Chondrocyte (in vitro differentiated cells): ENCODE results near the gene PLSCR1. TPM values are rescaled to one million over a fixed set of nuclear protein-coding genes. Genes with fewer than 3 reads are reported as not detected.

Experiments
- DNase-seq: peaks from one replicate; pipeline ENCODE4 v3.0.0; 2021; ENCODE audit warnings: mixed read lengths, low spot score
- H3K27ac Mint-ChIP-seq: one replicate; pipeline ENCODE4 v1.8.0; 2021; ENCODE audit warnings: mild to moderate bottlenecking, moderate library complexity, mixed read lengths; ENCODE audit not compliant: unreplicated experiment
- H3K27me3 Mint-ChIP-seq: 2 replicates; pipeline ENCODE4 v1.8.0; 2021; ENCODE audit warnings: low read depth, mixed read lengths
- H3K36me3 Mint-ChIP-seq: 2 replicates; pipeline ENCODE4 v1.8.0; 2021; ENCODE audit warnings: low read depth, mixed read lengths
- H3K4me1 Mint-ChIP-seq: 2 replicates; pipeline ENCODE4 v1.8.0; 2021; ENCODE audit warnings: low read depth, mild to moderate bottlenecking, mixed read lengths
- H3K4me3 Mint-ChIP-seq: one replicate; pipeline ENCODE4 v1.8.0; 2021; ENCODE audit warnings: mild to moderate bottlenecking, moderate library complexity, mixed read lengths; ENCODE audit not compliant: unreplicated experiment
- H3K9me3 Mint-ChIP-seq: 2 replicates; pipeline ENCODE4 v1.8.0; 2021; ENCODE audit warnings: low read depth, mixed read lengths
- CTCF ChIP-seq: fragments of 200-600 bp; sonication (generic); IDR thresholded peaks from 2 replicates; pipeline ENCODE4 v1.5.0; 2021; ENCODE audit warnings: antibody characterized with exemption, mild to moderate bottlenecking, moderate library complexity
- total RNA-seq: library from RNA; stranded (reverse); gene quantifications from 3 replicates; pipeline ENCODE4 v1.2.1, GENCODE V29; 2021

Gene PLSCR1
- total RNA-seq, 1 donor from 2014 or later, result 21.5 TPM

GRCh38 chr3:146569314-146569713, 24.9 kb upstream of the PLSCR1 start:
- no peak for TF ChIP-seq CTCF
- Mint-ChIP-seq H3K9me3 (no peaks in the 10 kb centered on the region), H3K27me3 (no peaks in the 10 kb centered on the region), H3K4me3 (no peak overlapping the region), H3K27ac (no peak overlapping the region), H3K4me1 (peaks cover 6% of the 10 kb centered on the region), H3K36me3 (no peaks in the 10 kb centered on the region)
- no peak for DNase-seq

- Mint-ChIP-seq H3K27ac (no peak overlapping the region), H3K36me3 (no peaks in the 10 kb centered on the region), H3K27me3 (no peaks in the 10 kb centered on the region), H3K4me3 (no peak overlapping the region), H3K9me3 (peaks cover 7% of the 10 kb centered on the region), H3K4me1 (peaks cover 6% of the 10 kb centered on the region)
- TF ChIP-seq CTCF, result no peak
- DNase-seq, result no peak
Observed at GRCh38 chr3:146566138-146566537, 21.7 kb upstream of the PLSCR1 start.

- no peak for DNase-seq
- H3K4me3 Mint-ChIP-seq, result no peak overlapping the region
- H3K27ac Mint-ChIP-seq, result peak overlapping the region; percentile 13
- no peaks in the 10 kb centered on the region for H3K4me1 Mint-ChIP-seq
- no peaks in the 10 kb centered on the region for H3K27me3 Mint-ChIP-seq
- TF ChIP-seq CTCF, result no peak
- peaks cover 7% of the 10 kb centered on the region for H3K9me3 Mint-ChIP-seq
- no peaks in the 10 kb centered on the region for H3K36me3 Mint-ChIP-seq
Observed at GRCh38 chr3:146561879-146562278, 17.5 kb upstream of the PLSCR1 start.

- TF ChIP-seq CTCF, result no peak
- H3K27ac Mint-ChIP-seq, result peak overlapping the region; percentile 13
- H3K27me3 Mint-ChIP-seq, result no peaks in the 10 kb centered on the region
- no peaks in the 10 kb centered on the region for H3K36me3 Mint-ChIP-seq
- no peak for DNase-seq
- peaks cover 7% of the 10 kb centered on the region for H3K9me3 Mint-ChIP-seq
- H3K4me1 Mint-ChIP-seq, result no peaks in the 10 kb centered on the region
- no peak overlapping the region for H3K4me3 Mint-ChIP-seq
Observed at GRCh38 chr3:146561463-146561862, 17.1 kb upstream of the PLSCR1 start.

GRCh38 chr3:146560678-146561077, 16.3 kb upstream of the PLSCR1 start:
- no peak for DNase-seq
- Mint-ChIP-seq H3K27me3 (no peaks in the 10 kb centered on the region), H3K4me3 (no peak overlapping the region)

More at GRCh38 chr3:146560678-146561077, 16.3 kb upstream of the PLSCR1 start:
- Mint-ChIP-seq H3K36me3 (no peaks in the 10 kb centered on the region), H3K4me1 (no peaks in the 10 kb centered on the region), H3K27ac (no peak overlapping the region), H3K9me3 (peaks cover 7% of the 10 kb centered on the region)
- no peak for TF ChIP-seq CTCF
